ENCODE data around the gene KCNRG.
"Not testable (repeated sequence)": the region's sequence is repeated elsewhere in the genome, so short reads cannot be mapped to it uniquely, and the experiment has no call there.

The KCNRG gene

DNA sequence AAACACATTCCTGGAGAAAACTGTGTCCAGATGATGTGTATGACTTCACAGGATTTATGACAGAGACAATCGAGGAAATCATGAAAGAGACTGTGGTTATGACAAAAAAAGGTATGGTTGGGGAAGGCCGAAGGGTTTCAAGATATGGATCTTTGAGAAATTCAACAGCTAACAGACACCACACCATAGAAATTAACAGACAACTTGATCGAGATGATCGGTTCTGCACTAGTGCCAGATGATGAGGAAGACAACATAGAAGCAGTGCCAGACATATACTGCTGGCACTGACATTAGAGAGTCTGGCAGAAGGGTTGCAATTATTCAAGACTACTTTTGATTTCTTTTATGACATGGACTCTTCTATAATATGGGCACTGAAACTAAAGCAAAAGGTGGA, 37.2 kb downstream of the KCNRG start:
- H3K4me3 ChIP-seq (replicated peaks; ENCODE audit: low read depth, low read length), result no peak overlapping the region
- DNase-seq (ENCODE audit: extremely low read depth, low read depth), result no peak
- TF ChIP-seq, protein P1, sequence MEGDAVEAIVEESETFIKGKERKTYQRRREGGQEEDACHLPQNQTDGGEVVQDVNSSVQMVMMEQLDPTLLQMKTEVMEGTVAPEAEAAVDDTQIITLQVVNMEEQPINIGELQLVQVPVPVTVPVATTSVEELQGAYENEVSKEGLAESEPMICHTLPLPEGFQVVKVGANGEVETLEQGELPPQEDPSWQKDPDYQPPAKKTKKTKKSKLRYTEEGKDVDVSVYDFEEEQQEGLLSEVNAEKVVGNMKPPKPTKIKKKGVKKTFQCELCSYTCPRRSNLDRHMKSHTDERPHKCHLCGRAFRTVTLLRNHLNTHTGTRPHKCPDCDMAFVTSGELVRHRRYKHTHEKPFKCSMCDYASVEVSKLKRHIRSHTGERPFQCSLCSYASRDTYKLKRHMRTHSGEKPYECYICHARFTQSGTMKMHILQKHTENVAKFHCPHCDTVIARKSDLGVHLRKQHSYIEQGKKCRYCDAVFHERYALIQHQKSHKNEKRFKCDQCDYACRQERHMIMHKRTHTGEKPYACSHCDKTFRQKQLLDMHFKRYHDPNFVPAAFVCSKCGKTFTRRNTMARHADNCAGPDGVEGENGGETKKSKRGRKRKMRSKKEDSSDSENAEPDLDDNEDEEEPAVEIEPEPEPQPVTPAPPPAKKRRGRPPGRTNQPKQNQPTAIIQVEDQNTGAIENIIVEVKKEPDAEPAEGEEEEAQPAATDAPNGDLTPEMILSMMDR (IDR thresholded peaks at IDR 0.05; ENCODE audit: low read depth, low read length, missing control alignments), result no peak

GRCh38 chr13:50053844-50054243, 38.6 kb downstream of the KCNRG start:
- DNase-seq (ENCODE audit: extremely low read depth, low read depth), result no peak
- H3K4me3 ChIP-seq (replicated peaks; ENCODE audit: low read depth, low read length), result no peak overlapping the region
- TF ChIP-seq, protein P1 (IDR thresholded peaks at IDR 0.05; ENCODE audit: low read depth, low read length, missing control alignments), result no peak

GRCh38 chr13:50055454-50055853, 40.2 kb downstream of the KCNRG start:
- H3K4me3 ChIP-seq (replicated peaks; ENCODE audit: low read depth, low read length), result no peak overlapping the region
- DNase-seq (ENCODE audit: extremely low read depth, low read depth), result no peak
- TF ChIP-seq, protein P1 (IDR thresholded peaks at IDR 0.05; ENCODE audit: low read depth, low read length, missing control alignments), result no peak

DNA sequence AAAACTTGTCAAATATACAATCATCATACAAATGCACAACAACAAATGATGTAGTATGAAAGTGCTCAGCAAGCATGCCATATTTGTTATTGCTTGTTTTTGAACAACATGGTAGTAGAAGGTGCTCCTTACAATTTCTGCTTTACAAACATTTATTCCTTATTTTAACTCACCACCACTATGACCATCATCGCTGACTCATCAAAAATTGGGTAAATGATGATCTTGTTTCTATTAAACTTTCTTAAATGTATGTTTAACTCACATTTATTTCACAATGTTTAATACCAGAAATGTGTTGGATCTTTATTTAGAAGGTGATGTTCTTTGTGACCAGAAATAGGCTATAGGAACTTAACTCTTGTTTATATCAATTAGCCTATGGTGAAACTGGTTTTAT, 45.5 kb downstream of the KCNRG start:
- TF ChIP-seq, protein P1 (IDR thresholded peaks at IDR 0.05; ENCODE audit: low read depth, low read length, missing control alignments), result no peak

GRCh38 chr13:50062336-50062735, 47.1 kb downstream of the KCNRG start:
- DNase-seq (ENCODE audit: extremely low read depth, low read depth); H3K4me3 ChIP-seq (replicated peaks; ENCODE audit: low read depth, low read length): not testable (repeated sequence)

More for the DNA sequence above, 45.5 kb downstream of the KCNRG start:
- H3K4me3 ChIP-seq (replicated peaks; ENCODE audit: low read depth, low read length), result no peak overlapping the region
- no peak for DNase-seq (ENCODE audit: extremely low read depth, low read depth)

GRCh38 chr13:50065712-50066111, 50.5 kb downstream of the KCNRG start:
- TF ChIP-seq, protein P1 (IDR thresholded peaks at IDR 0.05; ENCODE audit: low read depth, low read length, missing control alignments), result no peak
- no peak for DNase-seq (ENCODE audit: extremely low read depth, low read depth)
- no peak overlapping the region for H3K4me3 ChIP-seq (replicated peaks; ENCODE audit: low read depth, low read length)

DNA sequence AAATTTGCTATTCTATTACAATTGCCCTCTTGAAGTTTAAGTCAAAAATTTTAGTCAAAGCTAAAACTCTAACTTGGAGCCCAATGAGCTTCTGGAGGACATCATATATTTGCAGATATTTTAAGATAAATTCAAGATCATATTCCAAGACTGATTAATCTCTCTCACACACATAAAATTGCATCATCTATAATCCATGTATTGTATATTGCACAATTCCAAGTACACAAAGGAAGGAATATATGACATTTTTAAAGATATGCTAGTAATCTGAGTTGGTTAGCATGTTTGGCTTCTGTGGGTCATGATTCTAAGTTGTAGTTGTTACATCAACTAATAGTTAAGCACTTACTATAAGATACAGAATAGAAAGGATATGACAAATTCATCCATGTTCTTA, 53.3 kb downstream of the KCNRG start:
- TF ChIP-seq, protein P1 (IDR thresholded peaks at IDR 0.05; ENCODE audit: low read depth, low read length, missing control alignments), result no peak
- no peak for DNase-seq (ENCODE audit: extremely low read depth, low read depth)
- H3K4me3 ChIP-seq (replicated peaks; ENCODE audit: low read depth, low read length), result no peak overlapping the region
